Neural cell (in vitro differentiated cells): ENCODE data around the gene NOL3. TPM values are rescaled to one million over a fixed set of nuclear protein-coding genes. Genes with fewer than 3 reads are reported as not detected.

Experiments used
- H2AFZ ChIP-seq: fragments of 200-600, 300-800 bp; sonication (generic), shearing (Covaris generic); 2 replicates; pipeline ENCODE4 v1.6.0; 2014; ENCODE audit warnings: low read depth, mild to moderate bottlenecking, antibody characterized with exemption, low read length, moderate library complexity
- H3F3A ChIP-seq: fragments of 200-600 bp; shearing (Covaris generic); 2 replicates; pipeline ENCODE4 v1.6.1; 2016; ENCODE audit warnings: mild to moderate bottlenecking, moderate library complexity, mixed read lengths, antibody characterized with exemption, low read length; ENCODE audit not compliant: insufficient read depth, poor library complexity, severe bottlenecking
- H3K27ac ChIP-seq: fragments of 200-600, 300-800 bp; sonication (generic), shearing (Covaris generic); 2 replicates; pipeline ENCODE4 v1.5.1; 2014; ENCODE audit warnings: mild to moderate bottlenecking, low read length, moderate library complexity
- H3K27me3 ChIP-seq: fragments of 300-800, 200-600 bp; sonication (generic), shearing (Covaris generic); 2 replicates; pipeline ENCODE4 v1.6.0; 2014; ENCODE audit warnings: mild to moderate bottlenecking, low read depth, low read length, moderate library complexity; ENCODE audit not compliant: insufficient read depth
- H3K36me3 ChIP-seq: fragments of 300-800, 200-600 bp; sonication (generic), shearing (Covaris generic); 2 replicates; pipeline ENCODE4 v1.5.1; 2014; ENCODE audit warnings: mild to moderate bottlenecking, antibody characterized with exemption, low read length, moderate library complexity; ENCODE audit not compliant: insufficient read depth
- H3K4me2 ChIP-seq: fragments of 300-800, 200-600 bp; sonication (generic), shearing (Covaris generic); 2 replicates; pipeline ENCODE4 v1.6.0; 2014; ENCODE audit warnings: mild to moderate bottlenecking, low read length
- H3K4me3 ChIP-seq: fragments of 300-800, 200-600 bp; sonication (generic), shearing (Covaris generic); 2 replicates; pipeline ENCODE4 v1.5.1; 2014; ENCODE audit warnings: mild to moderate bottlenecking, low read length, moderate library complexity
- H3K79me2 ChIP-seq: fragments of 200-600 bp; shearing (Covaris generic); replicated peaks from 2 replicates; pipeline ENCODE4 v1.6.0; 2014; ENCODE audit warnings: mild to moderate bottlenecking, low read length, moderate library complexity; ENCODE audit not compliant: insufficient read depth
- H3K9ac ChIP-seq: fragments of 300-800, 200-600 bp; sonication (generic), shearing (Covaris generic); 2 replicates; pipeline ENCODE4 v1.6.1; 2016; ENCODE audit warnings: mild to moderate bottlenecking, low read length, mixed read lengths
- H3K9me2 ChIP-seq: fragments of 200-600 bp; shearing (Covaris generic); 2 replicates; pipeline ENCODE4 v1.6.1; 2016; ENCODE audit warnings: mild to moderate bottlenecking, low read length, mixed read lengths; ENCODE audit not compliant: insufficient read depth
- H3K9me3 ChIP-seq: fragments of 200-600, 300-800 bp; sonication (generic), shearing (Covaris generic); 2 replicates; pipeline ENCODE4 v1.6.1; 2016; ENCODE audit warnings: mild to moderate bottlenecking, mixed run types, low read length, moderate library complexity, mixed read lengths
- H4K20me1 ChIP-seq: fragments of 200-600 bp; shearing (Covaris generic); 2 replicates; pipeline ENCODE4 v1.6.1; 2016; ENCODE audit warnings: mild to moderate bottlenecking, mixed run types; ENCODE audit not compliant: insufficient read depth
- EP300 ChIP-seq: fragments of 450-650 bp; conservative IDR thresholded peaks from 2 replicates; pipeline ENCODE4 v1.6.1; 2014; ENCODE audit warnings: antibody characterized with exemption, mild to moderate bottlenecking, moderate library complexity; ENCODE audit not compliant: poor library complexity, severe bottlenecking
- EZH2 ChIP-seq: fragments of 200-600, 300-800 bp; shearing (Covaris generic), sonication (generic); IDR thresholded peaks from 2 replicates; pipeline ENCODE4 v1.6.1; 2014; ENCODE audit warnings: antibody characterized with exemption, low read length, borderline replicate concordance, mild to moderate bottlenecking; ENCODE audit not compliant: insufficient read depth, poor library complexity, severe bottlenecking
- MXI1 ChIP-seq: fragments of 450-650 bp; conservative IDR thresholded peaks from 2 replicates; pipeline ENCODE4 v1.6.1; 2014; ENCODE audit warnings: antibody characterized with exemption, mild to moderate bottlenecking; ENCODE audit not compliant: poor library complexity, severe bottlenecking
- POLR2AphosphoS5 ChIP-seq: IDR thresholded peaks from 2 replicates; pipeline ENCODE4 v1.6.1; 2012
- RAD21 ChIP-seq: fragments of 450-650 bp; conservative IDR thresholded peaks from 2 replicates; pipeline ENCODE4 v1.6.1; 2014; ENCODE audit warnings: antibody characterized with exemption, mild to moderate bottlenecking, moderate library complexity
- REST ChIP-seq: IDR thresholded peaks from 2 replicates; pipeline ENCODE4 v1.6.1; 2012; ENCODE audit warnings: borderline replicate concordance
- SMC3 ChIP-seq: fragments of 450-650 bp; conservative IDR thresholded peaks from 2 replicates; pipeline ENCODE4 v1.6.1; 2014; ENCODE audit warnings: antibody characterized with exemption, mild to moderate bottlenecking, moderate library complexity; ENCODE audit not compliant: poor library complexity
- TAF1 ChIP-seq: IDR thresholded peaks from 2 replicates; pipeline ENCODE4 v1.6.1; 2012; ENCODE audit warnings: low read depth
- polyA plus RNA-seq: library from polyadenylated mRNA; depleted of rRNA; stranded (reverse); fragments of >200 nt; gene quantifications from 2 replicates; pipeline ENCODE4 v1.2.3, GENCODE V29; 2014
- TF ChIP-seq, protein P1 (sequence below): fragments of 450-650 bp; IDR thresholded peaks from 2 replicates; pipeline ENCODE4 v1.5.1; 2014; ENCODE audit warnings: antibody characterized with exemption, mild to moderate bottlenecking, moderate library complexity; ENCODE audit not compliant: poor library complexity, severe bottlenecking

The NOL3 gene
- polyA plus RNA-seq, 1 donor from 2014 or later = 8.4 TPM

- TF ChIP-seq EZH2 = no peak
- no peak for TF ChIP-seq EP300
- no peak for TF ChIP-seq TAF1
- TF ChIP-seq RAD21 = no peak
These were observed 36.5 kb downstream of the NOL3 start (continued) for GRCh38 chr16:67206838-67207248.

- no peak overlapping the region for H3K4me2 ChIP-seq
- H3K9me2 ChIP-seq = no peaks in the 10 kb centered on the region
- no peaks in the 10 kb centered on the region for H3K36me3 ChIP-seq
- no peak overlapping the region for H3K9ac ChIP-seq
- no peaks in the 10 kb centered on the region for H3K9me3 ChIP-seq
- no peaks in the 10 kb centered on the region for H4K20me1 ChIP-seq
- no peak overlapping the region for H3K27ac ChIP-seq
- no peak overlapping the region for H3K4me3 ChIP-seq
- H2AFZ ChIP-seq = no peak overlapping the region
- TF ChIP-seq, protein P1, sequence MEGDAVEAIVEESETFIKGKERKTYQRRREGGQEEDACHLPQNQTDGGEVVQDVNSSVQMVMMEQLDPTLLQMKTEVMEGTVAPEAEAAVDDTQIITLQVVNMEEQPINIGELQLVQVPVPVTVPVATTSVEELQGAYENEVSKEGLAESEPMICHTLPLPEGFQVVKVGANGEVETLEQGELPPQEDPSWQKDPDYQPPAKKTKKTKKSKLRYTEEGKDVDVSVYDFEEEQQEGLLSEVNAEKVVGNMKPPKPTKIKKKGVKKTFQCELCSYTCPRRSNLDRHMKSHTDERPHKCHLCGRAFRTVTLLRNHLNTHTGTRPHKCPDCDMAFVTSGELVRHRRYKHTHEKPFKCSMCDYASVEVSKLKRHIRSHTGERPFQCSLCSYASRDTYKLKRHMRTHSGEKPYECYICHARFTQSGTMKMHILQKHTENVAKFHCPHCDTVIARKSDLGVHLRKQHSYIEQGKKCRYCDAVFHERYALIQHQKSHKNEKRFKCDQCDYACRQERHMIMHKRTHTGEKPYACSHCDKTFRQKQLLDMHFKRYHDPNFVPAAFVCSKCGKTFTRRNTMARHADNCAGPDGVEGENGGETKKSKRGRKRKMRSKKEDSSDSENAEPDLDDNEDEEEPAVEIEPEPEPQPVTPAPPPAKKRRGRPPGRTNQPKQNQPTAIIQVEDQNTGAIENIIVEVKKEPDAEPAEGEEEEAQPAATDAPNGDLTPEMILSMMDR = no peak
- TF ChIP-seq SMC3 = no peak
- no peak for TF ChIP-seq REST
- no peak for TF ChIP-seq EP300
- TF ChIP-seq MXI1 = no peak
- TF ChIP-seq RAD21 = no peak
- TF ChIP-seq TAF1 = no peak
- no peak for TF ChIP-seq POLR2AphosphoS5
- TF ChIP-seq EZH2 = no peak
- no peaks in the 10 kb centered on the region for H3K27me3 ChIP-seq
- no peaks in the 10 kb centered on the region for H3F3A ChIP-seq
- H3K79me2 ChIP-seq = no peaks in the 10 kb centered on the region
These were observed 37.1 kb downstream of the NOL3 start for GRCh38 chr16:67207249-67208091.

DNA sequence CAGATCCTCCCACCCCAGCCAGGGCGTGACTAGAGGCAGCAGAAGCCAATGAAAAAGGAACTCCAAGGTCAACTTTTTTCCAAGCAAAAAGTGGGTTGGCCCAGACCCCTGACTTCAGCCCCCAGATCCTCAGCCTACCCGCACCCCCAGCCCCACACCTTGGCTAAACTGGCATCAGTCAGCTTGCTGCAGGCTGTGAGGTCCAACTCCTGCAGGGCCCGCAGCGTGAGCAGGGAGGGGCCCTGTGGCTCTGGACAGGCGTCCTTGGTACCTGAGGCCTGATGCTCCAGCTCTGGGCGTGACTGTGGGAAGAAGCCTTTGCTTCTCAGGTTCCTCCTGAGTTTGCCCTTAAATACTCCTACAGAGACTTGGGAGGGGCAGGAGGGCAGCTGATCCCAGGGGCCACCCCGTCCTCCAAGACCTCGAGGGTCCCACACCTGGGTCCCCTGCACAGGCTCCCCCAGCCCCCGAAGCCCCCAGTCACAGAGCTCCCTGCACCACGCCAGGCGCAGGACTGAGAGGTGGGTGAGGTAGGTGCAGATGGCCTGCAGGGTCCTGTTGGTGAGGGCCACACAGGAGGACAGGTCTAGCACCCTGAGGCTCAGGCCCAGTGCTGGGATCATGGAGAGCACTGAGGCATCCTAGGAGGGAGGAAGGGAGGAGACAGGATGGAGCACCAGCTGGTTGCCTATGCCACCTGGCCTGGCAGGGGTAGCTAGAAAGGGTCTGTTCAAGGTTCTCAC is 38.0 kb downstream of the NOL3 start:
- no peaks in the 10 kb centered on the region for H3K36me3 ChIP-seq
- no peaks in the 10 kb centered on the region for H3K9me3 ChIP-seq
- H2AFZ ChIP-seq = no peak overlapping the region
- no peak overlapping the region for H3K27ac ChIP-seq
- H3K9me2 ChIP-seq = no peaks in the 10 kb centered on the region
- no peak overlapping the region for H3K4me2 ChIP-seq
- H3K9ac ChIP-seq = no peak overlapping the region
- TF ChIP-seq EZH2 (no peak), REST (no peak), SMC3 (no peak), TAF1 (no peak), POLR2AphosphoS5 (no peak), EP300 (no peak), MXI1 (no peak), RAD21 (no peak)
- TF ChIP-seq, protein P1 = no peak
- H4K20me1 ChIP-seq = no peaks in the 10 kb centered on the region
- no peaks in the 10 kb centered on the region for H3F3A ChIP-seq
- H3K4me3 ChIP-seq = no peak overlapping the region
- H3K79me2 ChIP-seq = no peaks in the 10 kb centered on the region
- H3K27me3 ChIP-seq = no peaks in the 10 kb centered on the region
